Mucosa of rectum (tissue), 2 donors: ENCODE results near the gene PTCD2.

Experiments
- H3K27ac ChIP-seq, 2 donors: one replicate each; pipeline ENCODE4 v1.7.0; 2013; ENCODE audit warnings: inconsistent platforms in 2 of 2, low read depth in 2 of 2, low read length in 2 of 2
- H3K27me3 ChIP-seq, 2 donors: one replicate each; pipeline ENCODE4 v1.7.0; 2013; ENCODE audit warnings: low read length in 2 of 2; ENCODE audit not compliant: control insufficient read depth in 2 of 2, insufficient read depth in 2 of 2
- H3K36me3 ChIP-seq, 2 donors: one replicate each; pipeline ENCODE4 v1.7.0; 2013; ENCODE audit warnings: low read length in 2 of 2; ENCODE audit not compliant: control insufficient read depth in 2 of 2, insufficient read depth in 2 of 2
- H3K4me1 ChIP-seq, 2 donors: one replicate each; pipeline ENCODE4 v1.7.0; 2013; ENCODE audit warnings: low read length in 2 of 2, mild to moderate bottlenecking in 1 of 2; ENCODE audit not compliant: control insufficient read depth in 2 of 2, insufficient read depth in 2 of 2
- H3K4me3 ChIP-seq, 2 donors: one replicate each; pipeline ENCODE4 v1.7.0; 2013; ENCODE audit warnings: low read length in 2 of 2
- H3K9ac ChIP-seq, 2 donors: one replicate each; pipeline ENCODE4 v1.7.0; 2013; ENCODE audit warnings: low read length in 2 of 2, low read depth in 1 of 2, mild to moderate bottlenecking in 1 of 2
- H3K9me3 ChIP-seq, 2 donors: one replicate each; pipeline ENCODE4 v1.7.0; 2013; ENCODE audit warnings: low read length in 2 of 2; ENCODE audit not compliant: control insufficient read depth in 2 of 2
- donor health status: healthy.
- donor health status: Normal muscosa, but diverticular disease.

Gene PTCD2

DNA sequence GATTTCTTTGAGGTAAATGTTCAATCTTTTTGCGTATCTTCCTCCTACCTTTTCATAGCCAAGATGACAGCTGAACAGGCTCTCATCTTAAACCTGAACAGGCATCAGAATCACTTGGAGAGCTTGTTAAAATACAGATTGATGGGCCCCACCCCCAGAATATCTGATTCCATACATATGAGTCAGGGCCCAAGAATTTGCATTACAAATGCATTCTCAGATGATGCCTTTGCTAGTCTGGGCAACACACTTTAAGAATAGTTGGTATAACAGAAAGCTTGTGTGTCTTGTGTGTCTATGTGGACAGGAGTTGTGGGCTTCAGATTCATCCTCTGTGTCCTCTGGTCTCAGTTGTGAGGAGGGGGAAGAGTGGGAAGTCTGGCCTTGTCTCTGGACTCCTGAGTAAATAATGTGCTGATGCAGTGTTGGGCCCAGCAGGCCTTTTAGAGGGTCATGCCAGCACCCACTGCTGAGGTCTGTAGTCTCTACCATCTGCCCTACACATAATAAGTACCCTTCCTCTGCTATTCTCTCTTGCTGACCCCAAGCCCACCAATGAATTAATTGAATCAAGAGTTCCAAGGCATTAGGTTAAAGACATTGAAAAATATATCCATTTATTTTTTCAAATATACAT, 43.1 kb downstream of the PTCD2 start:
- H3K9ac ChIP-seq: no peak overlapping the region
- peaks cover 4 to 6% of the 10 kb centered on the region in 2 donors for H3K36me3 ChIP-seq
- no peaks in the 10 kb centered on the region for H3K4me1 ChIP-seq
- no peak overlapping the region for H3K4me3 ChIP-seq
- no peaks in the 10 kb centered on the region for H3K9me3 ChIP-seq
- H3K27me3 ChIP-seq: no peaks in the 10 kb centered on the region
- H3K27ac ChIP-seq: no peak overlapping the region

DNA sequence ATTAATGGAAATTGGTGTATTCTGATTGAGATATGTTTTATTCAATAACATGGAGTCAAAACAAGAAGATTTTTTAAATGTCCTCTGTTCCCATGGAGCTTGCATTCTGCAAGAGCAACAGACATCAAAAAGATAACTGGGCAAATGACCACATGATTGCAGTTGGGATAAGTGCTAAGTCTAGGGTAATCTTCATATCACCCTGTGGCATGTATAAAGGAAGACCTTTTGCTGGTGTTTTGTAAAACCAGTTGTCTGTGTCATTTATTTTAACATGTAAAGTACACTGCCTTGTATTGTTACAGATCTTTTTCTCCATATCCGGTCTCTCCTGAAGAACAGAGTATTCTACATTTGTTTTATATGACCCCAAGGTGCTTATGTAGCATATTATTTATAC, 44.0 kb downstream of the PTCD2 start:
- H3K36me3 ChIP-seq: peaks cover 2% of the 10 kb centered on the region in 2 donors
- H3K27ac ChIP-seq: no peak overlapping the region
- no peak overlapping the region for H3K9ac ChIP-seq
- H3K4me1 ChIP-seq: no peaks in the 10 kb centered on the region
- H3K9me3 ChIP-seq: no peaks in the 10 kb centered on the region
- no peak overlapping the region for H3K4me3 ChIP-seq
- H3K27me3 ChIP-seq: no peaks in the 10 kb centered on the region

DNA sequence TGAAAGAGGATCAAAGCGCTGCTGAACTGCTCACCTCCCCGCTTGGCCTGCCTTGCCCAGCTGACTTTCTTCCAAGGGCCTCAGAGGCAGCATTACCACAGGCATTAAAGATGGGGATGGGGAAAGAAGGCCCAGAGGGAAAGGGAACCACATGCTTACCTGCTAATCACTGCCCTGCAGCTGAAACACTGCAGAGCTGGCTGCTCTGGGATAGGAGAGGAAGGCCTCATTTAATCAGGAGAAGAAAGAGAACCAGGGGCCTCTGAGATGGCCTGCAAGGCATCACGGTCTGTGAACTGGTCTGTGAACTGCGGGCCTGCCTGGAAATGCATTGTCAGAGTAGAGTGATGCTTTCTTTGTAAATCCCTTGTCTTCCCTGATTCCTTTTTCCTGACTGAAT, 44.8 kb downstream of the PTCD2 start:
- Histone ChIP-seq H3K36me3 (peaks cover 2% of the 10 kb centered on the region in 2 donors), H3K27me3 (no peaks in the 10 kb centered on the region), H3K9ac (no peak overlapping the region), H3K4me3 (no peak overlapping the region), H3K27ac (no peak overlapping the region), H3K9me3 (no peaks in the 10 kb centered on the region), H3K4me1 (no peaks in the 10 kb centered on the region)

DNA sequence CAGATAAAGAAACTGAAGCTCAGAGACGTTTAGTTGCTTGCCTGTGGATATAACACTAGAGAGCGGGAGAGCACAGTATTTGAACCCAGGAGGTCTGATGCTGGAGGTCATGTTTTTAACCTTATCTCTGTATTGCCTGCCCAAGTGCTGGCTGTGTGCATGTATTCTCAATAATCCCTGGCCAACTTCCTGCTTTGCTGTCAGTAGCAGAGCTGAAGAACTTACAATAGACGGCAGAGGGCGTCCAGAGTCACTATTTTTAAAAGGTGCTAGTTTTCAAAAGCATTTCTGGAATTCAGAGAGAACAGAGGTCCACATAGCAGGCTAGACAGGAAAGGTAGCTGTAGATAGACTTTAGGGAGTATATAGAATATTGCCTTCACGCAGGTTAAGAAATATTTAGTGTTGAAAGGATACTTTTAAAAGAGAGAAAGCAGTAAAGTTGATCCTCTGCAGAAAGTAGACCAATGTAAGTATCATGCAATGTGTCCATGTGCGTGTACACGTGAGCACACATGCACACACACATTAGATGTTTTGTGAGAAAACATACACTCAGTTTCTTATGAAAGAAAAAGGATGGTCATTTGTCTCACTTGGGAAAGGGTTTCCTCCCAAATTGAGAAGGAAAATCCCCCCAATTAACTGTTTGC, 46.3 kb downstream of the PTCD2 start:
- H3K27ac ChIP-seq: no peak overlapping the region
- H3K9ac ChIP-seq: no peak overlapping the region

DNA sequence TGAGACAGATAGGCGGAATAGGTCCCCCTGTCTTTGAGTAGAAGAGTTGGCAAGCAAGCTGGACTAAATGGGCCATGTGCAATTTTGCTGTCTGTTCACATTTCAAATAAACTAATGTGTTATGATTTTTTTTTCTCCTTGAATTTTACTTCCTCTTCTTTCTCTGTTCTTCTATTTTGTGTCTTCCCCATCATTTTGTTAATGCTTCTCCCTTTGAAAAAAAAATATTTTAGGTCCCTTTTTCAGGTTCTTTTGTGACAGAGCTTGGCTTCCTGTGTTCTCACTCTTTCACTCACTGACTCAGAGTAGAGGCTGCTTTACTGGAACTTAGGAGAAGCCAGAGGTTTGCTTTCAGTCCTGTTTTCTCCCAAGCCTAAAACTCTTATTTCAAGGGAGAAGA, 48.1 kb downstream of the PTCD2 start:
- H3K4me1 ChIP-seq: no peaks in the 10 kb centered on the region
- no peak overlapping the region for H3K27ac ChIP-seq
- H3K36me3 ChIP-seq: no peaks in the 10 kb centered on the region
- no peak overlapping the region for H3K4me3 ChIP-seq
- H3K9ac ChIP-seq: no peak overlapping the region
- no peaks in the 10 kb centered on the region for H3K9me3 ChIP-seq
- no peaks in the 10 kb centered on the region for H3K27me3 ChIP-seq

More for the DNA sequence above, 46.3 kb downstream of the PTCD2 start:
- Histone ChIP-seq H3K27me3 (no peaks in the 10 kb centered on the region), H3K36me3 (peaks cover 0 to 2% of the 10 kb centered on the region in 2 donors), H3K9me3 (no peaks in the 10 kb centered on the region), H3K4me1 (no peaks in the 10 kb centered on the region), H3K4me3 (no peak overlapping the region)

DNA sequence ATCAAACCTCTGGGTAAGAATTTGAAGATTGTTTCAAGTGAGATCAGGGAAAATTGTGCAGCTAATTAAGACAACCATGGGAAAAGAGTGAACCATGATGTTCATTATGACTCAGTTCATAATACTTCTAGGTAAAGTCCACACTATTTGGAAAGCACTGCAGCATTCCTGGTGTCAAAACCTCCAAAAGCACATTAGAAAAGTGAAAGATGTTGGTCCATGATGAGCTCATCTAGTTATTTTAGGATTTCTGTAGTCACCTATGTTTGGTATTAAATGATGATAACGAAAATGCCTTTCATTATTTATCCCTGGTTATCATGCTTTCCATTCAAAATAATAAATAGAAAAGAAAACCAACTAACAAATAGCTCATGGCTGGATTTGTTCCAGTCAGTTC, 49.1 kb downstream of the PTCD2 start:
- Histone ChIP-seq H3K27me3 (no peaks in the 10 kb centered on the region), H3K4me3 (no peak overlapping the region), H3K27ac (no peak overlapping the region), H3K36me3 (no peaks in the 10 kb centered on the region), H3K4me1 (no peaks in the 10 kb centered on the region), H3K9me3 (no peaks in the 10 kb centered on the region), H3K9ac (no peak overlapping the region)

DNA sequence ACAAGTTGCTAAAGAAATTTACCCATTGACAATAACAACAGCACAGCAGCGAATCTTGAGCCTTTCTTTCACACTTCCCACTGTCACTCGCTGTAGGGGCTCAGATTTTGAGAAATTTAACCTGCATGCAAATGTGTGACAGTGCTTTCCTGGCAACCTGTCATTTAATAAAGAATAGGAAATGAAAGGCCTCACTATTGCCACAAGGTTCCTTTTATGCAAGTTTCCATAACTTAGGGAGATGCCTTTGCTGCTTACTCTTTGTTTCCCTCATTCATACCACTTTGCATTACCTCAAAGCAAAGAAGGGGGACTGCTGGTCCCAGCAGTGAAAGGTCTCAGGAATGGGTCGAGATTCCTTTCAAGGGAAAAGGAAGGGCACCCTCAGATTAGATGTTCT, 49.5 kb downstream of the PTCD2 start:
- H3K4me1 ChIP-seq: no peaks in the 10 kb centered on the region
- no peak overlapping the region for H3K27ac ChIP-seq

DNA sequence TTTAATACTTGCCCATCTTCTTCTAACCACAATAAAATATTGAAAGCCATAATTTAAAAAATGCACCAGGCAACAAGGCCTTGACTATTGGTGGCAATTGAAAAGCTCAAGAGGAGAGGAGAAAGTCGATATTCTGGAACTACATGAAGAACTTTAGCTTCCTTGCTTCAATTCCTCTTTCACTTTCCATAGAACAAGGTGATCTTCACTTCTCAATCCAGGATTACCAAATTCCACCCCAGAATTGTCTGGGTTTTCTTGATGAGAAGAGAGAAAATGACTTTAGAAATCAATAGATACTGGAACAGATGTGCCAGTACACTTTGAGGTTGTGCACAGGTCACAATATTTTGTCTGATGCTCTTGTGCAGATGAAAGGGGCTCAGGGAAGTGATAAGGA, 52.2 kb downstream of the PTCD2 start:
- Histone ChIP-seq H3K27ac (no peak overlapping the region), H3K9me3 (no peaks in the 10 kb centered on the region), H3K9ac (no peak overlapping the region), H3K27me3 (no peaks in the 10 kb centered on the region), H3K4me3 (no peak overlapping the region), H3K4me1 (no peaks in the 10 kb centered on the region), H3K36me3 (no peaks in the 10 kb centered on the region)

More for the DNA sequence above, 49.5 kb downstream of the PTCD2 start:
- no peaks in the 10 kb centered on the region for H3K36me3 ChIP-seq
- H3K9me3 ChIP-seq: no peaks in the 10 kb centered on the region
- H3K27me3 ChIP-seq: no peaks in the 10 kb centered on the region
- H3K4me3 ChIP-seq: no peak overlapping the region
- H3K9ac ChIP-seq: no peak overlapping the region

DNA sequence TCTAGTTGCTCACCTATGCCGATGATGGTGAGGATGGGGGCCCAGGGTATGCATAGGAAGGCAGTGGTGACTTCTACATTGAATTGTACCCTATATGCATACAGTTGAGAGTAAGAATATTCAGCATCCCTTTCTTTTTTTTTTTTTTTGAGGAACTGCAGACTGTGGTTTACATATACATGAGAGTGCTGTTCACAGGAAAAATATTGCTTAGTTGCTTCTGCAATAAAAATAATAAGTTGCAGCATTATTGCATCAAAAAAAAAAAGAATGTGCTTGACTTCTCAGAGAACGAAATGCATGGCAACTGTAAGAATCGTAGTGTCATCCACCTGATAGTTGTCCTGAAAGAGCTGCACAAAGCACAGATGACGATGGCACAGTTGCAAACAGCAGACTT, 52.8 kb downstream of the PTCD2 start:
- Histone ChIP-seq H3K4me1 (no peaks in the 10 kb centered on the region), H3K9me3 (no peaks in the 10 kb centered on the region), H3K27ac (no peak overlapping the region), H3K9ac (no peak overlapping the region), H3K36me3 (no peaks in the 10 kb centered on the region), H3K4me3 (no peak overlapping the region), H3K27me3 (no peaks in the 10 kb centered on the region)

DNA sequence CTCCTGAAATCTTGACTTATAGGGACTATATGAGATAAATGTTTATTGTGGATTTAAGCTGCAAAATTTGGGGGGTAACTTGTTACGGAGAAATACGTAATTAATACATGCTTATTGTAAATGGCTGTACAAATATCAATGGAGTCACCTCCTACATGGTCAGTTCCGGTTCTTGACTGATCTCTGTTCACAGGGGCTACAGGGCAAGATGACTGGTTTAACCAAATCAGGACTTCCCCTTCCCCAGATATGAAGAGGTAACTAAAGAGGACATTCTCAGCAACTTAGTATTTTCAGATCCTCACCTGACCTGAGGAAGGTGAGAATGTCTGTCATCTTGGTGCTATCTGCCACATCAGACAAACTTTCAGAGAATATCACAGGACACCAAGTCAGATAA, 54.7 kb downstream of the PTCD2 start:
- Histone ChIP-seq H3K36me3 (no peaks in the 10 kb centered on the region), H3K4me3 (no peak overlapping the region), H3K4me1 (no peaks in the 10 kb centered on the region), H3K9me3 (no peaks in the 10 kb centered on the region), H3K27ac (no peak overlapping the region), H3K9ac (no peak overlapping the region), H3K27me3 (no peaks in the 10 kb centered on the region)
